Stimulated activated CD8-positive, alpha-beta memory T cell treated with anti-CD3 and anti-CD28 coated beads, Interleukin-12 subunit alpha, Interleukin-12 subunit beta, amount 100 ng/mL, for 1 hour (primary cell): ENCODE data around the gene DDX49.
"Not testable (repeated sequence)": the region's sequence is repeated elsewhere in the genome, so short reads cannot be mapped to it uniquely, and the experiment has no call there.

Source experiments
- DNase-seq: peaks from one replicate; pipeline ENCODE4 v3.0.0-alpha.2; 2020; ENCODE audit warnings: low read depth

DDX49 gene

DNA sequence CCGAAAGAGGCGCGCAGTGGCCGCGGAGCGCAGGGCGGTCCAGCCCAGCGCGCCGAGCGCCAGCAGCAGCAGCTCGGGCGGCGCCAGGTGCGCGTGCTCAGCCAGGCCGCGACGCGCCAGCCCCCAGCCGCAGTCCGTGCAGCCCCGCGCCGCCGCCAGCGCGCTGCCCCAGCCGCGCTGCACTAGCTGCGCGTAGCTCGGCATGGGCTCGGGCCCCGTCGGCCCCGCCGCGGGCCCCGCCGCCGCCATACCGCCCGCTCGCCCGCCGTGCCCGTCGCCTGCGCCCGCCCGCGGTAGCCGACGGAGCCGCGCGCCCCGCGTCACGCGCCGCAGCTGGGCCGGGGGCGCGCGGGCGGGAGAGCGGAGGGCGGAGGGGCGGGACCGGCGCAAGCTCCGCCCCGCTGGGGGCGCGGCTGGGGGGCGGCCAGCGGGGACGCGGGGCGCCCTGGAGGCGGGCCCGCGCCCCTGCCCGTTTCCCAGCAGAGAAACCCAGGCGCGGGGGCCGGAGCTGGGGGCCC is 23.6 kb upstream of the DDX49 start, which contains the start of gene CERS1:
TSS of gene CERS1 (minus strand) at position 335 of the 518 bp plus-strand sequence. CDS start at position 249, 86 bp downstream.
- no peak for DNase-seq

DNA sequence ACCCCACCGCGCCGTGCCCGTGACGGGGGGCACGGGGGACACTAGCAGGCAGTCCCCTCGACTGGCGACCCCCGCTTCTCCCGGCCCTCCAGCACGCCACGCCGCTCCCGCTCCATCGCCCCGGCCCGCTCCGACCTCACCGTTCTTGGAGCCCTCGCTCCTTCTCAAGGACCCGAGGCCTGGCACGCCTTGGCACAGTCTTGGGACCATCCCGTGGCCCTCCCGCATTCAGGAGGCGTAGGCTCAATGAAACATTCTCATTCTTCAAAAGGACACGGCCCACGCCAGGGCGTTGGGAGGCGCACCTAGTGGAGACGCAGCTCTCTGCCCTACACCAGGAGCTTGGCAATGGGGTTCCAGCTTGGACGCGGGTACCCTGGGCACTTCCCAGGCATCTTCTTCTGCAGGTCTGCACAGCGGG is 23.1 kb upstream of the DDX49 start:
- no peak for DNase-seq

DNA sequence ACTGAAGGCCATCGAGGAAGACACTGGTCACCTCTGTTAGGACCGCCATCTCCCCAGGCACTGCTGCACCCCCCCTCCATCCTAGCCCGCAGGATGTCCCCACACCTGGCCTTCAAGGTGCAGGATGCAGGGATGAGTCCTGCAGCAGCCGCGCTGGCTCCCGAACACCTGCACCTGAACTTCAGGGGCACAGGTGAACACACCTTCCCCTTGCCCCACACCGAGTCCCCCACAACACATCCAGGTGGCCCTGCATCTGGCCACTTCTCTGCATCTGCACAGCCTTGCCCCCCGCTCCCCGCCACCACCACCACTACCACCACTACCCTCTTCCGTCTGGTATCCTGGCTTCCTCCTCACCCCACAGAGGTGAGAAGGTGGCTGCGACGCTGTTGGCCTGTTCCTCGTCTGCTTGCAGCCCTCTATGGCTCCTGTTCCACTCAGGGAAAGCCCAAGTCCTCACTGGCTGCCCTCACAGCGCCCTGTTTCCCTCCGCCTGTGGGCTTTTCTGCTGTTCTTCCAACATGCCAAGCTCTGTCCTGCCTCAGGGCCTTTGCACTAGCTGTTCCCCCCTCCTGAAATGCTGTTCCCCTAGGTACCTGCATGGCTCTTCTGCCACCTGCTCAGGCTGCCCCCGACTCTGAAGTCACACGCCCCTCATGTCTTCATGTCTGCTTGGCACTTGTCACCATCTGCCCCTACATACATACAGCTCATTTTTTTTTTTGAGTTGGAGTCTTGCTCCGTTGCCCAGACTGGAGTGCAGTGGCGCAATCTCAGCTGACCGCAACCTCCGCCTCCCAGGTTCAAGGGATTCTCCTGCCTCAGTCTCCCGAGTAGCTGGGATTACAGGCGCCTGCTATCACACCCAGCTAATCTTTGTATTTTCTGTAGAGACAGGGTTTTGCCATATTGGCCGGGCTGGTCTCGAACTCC is 22.2 kb upstream of the DDX49 start:
- DNase-seq = no peak

GRCh38 chr19:18898081-18898606 is 21.4 kb upstream of the DDX49 start:
- no peak for DNase-seq

- no peak for DNase-seq
Measured at GRCh38 chr19:18898607-18899408, 20.7 kb upstream of the DDX49 start.

- DNase-seq = no peak
Measured at GRCh38 chr19:18899624-18900560, 19.6 kb upstream of the DDX49 start.

DNA sequence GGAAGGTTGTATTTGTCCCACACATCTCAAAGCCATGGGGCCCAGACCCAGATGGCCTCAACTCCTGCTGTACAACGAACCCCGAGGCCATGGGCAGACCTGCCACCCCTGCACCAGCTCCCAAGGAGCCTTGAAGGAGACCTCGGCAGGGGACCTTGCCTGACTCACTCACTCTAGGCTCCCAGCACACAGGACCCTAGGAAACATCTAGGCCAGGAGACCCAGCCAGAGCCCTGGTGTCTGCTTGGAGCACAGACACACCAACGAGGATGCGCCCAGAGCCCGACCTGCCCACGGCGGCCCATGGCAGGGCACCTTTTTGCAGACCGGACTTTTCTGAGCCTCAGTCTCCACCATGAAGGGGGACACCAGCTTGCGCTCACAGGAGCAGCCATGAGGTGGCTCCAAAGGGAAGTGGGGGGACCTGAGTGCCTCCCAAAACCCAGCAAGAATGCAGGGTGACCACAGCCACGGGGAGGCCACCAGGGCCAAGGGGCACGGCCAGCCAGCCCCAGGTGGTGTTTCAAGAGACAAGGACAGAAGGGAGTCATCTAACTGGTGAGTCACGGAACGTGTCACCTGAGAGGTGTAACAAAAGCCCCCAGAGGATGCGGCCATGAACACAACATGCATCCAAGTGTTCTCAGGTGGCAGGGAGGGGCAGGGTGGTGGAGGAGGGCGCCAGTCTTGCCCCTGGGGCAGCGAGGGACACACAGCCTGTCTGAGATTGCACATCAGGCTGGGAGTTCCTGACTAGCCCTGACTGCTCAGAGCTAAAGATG is 18.6 kb upstream of the DDX49 start:
- no peak for DNase-seq

DNA sequence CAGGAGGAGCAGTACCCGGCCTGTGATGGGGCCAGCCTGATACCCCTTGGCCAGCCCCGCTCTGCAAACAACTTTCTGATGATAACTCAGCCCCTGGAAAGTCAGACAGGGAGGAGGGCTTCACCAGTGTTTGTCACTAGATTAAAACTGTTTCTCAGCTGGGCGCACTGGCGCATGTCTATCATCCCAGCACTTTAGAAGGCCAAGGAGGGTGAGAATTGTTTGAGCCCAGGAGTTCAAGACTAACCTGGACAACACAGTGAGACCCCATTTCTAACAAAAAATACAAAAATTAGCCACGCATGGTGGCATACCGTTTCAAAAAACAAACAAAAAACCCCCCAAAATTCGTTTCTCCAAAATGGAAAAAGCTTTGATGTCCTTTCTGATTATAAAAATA is 18.0 kb upstream of the DDX49 start:
- no peak for DNase-seq

DNA sequence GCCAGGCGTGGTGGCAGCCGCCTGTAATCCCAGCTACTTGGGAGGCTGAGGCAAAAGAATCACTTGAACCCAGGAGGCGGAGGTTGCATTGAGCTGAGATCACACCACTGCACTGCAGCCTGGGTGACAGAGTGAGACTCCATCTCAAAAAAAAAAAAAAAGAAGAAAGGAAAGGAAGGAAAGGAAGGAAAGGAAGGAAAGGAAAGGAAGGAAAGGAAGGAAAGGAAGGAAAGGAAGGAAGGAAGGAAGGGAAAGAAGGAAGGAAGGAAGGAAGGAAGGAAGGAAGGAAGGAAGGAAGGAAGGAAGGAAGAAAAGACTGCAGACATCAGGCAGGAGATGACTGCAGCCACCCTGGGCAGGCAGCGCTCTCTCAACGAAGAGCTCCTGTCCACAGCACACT is 17.0 kb upstream of the DDX49 start:
- DNase-seq = not testable (repeated sequence)

DNA sequence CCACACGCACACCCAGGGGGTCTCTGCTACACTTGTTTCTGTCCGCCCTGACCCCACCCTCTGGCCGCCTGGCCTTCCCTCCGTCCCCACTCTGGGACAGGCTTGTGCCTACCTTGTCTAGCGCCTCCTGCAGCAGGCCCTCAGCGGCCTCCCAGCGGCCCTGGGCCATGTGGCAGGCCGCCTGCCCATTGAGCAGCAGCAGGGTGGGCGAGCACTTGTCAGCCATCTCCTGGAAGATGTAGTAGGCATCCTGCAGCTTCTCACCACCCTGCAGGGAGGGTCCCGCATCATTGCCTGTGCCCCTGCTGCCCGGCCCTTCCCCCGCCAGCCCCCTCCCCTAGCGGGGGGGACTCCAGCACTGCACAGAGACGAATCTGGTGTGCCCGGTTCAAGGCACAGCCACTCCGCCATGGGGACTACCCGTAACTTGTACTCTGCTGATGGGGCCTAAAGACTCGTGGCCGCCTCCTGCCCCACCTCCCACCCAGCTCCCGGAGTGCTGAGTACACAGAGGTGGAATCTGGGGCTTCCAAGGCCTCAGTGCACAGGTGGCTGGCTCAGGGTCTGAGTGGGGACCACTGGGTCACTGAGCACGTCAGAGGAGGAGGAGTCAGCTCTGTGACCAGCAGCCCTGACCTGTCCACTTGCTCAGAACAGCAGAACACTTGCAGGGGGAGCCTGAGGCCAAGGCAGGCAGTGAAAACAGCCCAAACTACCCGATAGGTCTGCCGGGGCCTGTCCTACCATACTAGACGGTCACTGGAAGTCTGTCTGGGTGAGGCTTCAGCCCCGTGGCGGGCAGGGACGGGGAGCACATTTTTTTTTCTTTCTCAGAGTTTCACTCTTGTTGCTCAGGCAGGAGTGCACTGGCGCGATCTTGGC is 16.1 kb upstream of the DDX49 start:
- no peak for DNase-seq

DNA sequence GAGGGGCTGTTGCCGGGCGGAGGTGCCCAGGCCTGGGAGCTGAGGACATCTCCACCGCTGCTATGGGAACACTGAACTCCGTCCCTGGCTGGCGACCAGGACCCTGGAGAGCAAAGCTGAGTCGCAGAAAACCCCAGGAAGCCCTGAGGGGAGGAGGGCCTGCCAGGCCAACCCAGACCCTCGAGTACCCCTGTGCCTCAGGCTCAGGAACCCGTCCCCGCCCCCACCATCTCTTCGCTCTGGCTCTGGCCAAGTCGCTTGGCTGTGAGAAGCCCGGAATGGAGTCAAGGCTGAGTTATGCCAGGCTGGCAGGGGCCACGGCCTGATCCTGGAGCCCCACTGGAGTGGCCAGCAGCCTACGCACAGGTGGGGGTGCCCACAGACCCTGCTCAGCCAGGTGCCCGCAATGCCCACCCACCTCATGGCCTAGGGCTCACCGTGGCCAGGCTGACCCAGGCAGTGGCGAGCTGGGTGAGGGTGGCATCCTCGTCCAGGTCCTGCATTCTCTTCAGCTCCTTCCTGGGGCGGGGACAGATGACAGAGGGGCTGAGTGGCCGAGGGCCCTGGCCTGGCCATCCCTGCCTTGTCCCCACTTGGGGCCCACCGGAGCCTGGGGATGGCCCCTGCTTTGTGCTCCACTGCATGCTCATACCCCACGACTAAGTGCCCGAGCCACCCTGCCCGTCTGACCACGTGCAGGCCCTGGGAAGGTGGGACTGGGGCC is 15.0 kb upstream of the DDX49 start:
- no peak for DNase-seq

GRCh38 chr19:18905058-18905456 is 14.5 kb upstream of the DDX49 start:
- DNase-seq = no peak

- DNase-seq = no peak
Measured at GRCh38 chr19:18905513-18906236, 13.8 kb upstream of the DDX49 start.

GRCh38 chr19:18906605-18907519 is 12.7 kb upstream of the DDX49 start:
- no peak for DNase-seq

DNA sequence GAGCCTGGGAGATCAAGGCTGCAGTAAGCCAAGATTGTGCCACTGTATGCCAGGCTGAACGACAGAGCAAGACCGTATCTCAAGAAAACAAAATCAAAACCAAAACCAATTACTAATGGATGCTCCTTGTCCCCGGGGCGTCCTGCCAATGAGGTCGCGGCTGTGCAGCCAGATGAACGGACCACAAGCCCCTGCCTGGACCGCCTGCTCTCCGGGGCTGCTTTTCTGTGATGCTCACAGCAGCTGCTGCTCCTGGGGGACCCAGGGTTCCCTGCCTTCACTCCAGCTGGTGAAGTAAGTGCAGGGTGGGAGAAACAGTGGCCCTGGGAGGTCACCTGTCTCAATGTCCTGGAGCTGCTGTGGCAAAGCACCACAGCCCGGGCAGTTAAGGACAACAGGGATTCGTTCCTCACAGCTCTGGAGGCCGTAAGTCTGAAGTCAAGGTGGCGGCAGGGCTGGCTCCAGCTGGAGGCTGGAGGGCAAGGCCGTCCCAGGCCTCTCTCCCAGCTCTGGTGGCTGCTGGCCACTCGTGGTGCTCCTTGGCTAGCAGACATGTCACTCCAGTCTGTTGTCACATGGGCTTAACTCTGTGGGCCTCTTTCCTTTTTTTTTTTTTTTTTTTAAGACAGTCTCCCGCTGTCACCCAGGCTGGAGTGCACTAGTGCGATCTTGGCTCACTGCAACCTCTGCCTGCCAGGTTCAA is 10.4 kb upstream of the DDX49 start:
- DNase-seq = no peak

GRCh38 chr19:18910010-18910409 is 9.5 kb upstream of the DDX49 start:
- DNase-seq = no peak
